ENCODE measurements around the gene ANKS1A.

The ANKS1A gene

DNA sequence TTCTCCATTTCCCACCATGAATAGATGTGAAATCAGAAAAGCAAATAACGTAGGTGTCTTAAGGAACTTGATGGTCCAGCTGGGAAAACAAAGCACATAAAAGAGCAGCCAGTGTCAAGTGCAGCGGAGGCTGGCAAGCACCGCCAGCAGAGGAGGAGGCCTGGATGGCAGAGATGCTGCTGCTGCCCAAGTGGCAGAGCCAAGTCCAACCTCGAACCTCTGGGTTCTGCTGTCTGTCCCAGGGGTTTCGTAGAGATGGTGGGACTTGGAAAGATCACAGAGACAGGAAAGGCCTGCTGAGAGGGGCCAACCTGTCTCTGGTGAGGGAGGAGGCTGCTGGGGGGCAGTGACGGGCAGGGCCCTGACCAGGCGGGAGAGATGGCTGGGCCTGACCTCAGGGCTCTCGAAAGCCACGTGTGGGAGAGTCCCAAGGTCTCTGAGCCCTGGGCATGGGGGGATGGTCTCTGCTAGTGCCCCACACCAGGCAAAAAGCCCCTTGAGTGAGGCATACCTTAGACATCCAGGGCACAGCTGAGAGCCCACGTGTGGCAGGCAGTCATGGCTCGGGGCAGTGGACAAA lies 174.7 kb downstream of the ANKS1A start:
- DNase-seq (ENCODE audit: extremely low read depth in 1 of 2, low read depth in 1 of 2) = no peak

GRCh38 chr6:35064290-35064689 lies 175.2 kb downstream of the ANKS1A start:
- DNase-seq (ENCODE audit: extremely low read depth in 1 of 2, low read depth in 1 of 2) = no peak

DNA sequence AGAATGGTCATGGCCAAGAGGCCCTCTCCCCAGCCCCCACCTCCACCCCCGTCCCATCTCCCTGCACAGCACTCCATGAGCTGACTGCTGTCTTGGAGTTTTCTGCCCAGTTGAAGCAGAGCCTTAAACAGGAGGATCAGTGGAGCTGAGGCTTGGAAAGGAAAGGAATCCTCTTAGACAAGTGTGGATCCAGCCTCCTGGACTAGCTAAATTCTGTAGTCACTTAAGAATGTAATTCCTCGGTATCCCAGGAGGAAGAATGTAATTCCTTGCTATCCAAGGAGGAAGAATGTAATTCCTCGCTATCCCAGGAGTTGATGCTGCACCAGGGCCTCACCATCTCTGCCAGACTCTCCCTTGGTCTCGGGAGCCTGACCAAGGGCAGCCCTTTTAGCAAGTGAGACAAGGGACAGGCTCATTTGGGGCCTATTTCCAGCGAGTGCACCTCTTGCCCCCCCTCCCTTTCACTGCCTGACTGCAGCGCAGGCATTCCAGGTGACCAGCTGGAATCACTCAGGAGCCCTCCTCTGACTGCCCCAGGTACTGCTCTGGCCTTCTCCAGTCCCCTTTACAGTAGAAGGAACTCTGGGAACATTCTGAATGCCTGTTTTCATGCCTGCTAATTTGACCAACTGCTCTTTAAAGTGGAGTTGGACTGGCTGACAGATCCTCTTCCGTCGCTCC lies 175.8 kb downstream of the ANKS1A start:
- no peak for DNase-seq (ENCODE audit: extremely low read depth in 1 of 2, low read depth in 1 of 2)

DNA sequence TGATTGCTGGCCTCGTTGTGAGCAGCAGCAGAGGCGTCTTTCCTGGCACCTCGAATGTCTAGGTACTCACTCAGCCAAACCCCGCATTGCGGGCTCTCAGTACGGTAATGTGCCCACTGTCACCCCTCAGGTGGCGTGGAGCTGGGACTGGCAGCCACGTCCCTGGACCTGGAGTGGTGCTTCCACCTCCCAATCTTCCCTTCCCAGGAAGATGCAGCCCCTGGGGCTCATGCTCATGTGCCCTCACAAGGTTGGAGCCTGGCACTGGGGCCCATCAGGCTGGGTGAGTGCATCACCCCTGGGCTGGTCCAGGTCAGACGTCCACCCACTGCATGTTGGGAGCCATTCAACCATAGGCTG lies 176.4 kb downstream of the ANKS1A start:
- DNase-seq (ENCODE audit: extremely low read depth in 1 of 2, low read depth in 1 of 2) = no peak

DNA sequence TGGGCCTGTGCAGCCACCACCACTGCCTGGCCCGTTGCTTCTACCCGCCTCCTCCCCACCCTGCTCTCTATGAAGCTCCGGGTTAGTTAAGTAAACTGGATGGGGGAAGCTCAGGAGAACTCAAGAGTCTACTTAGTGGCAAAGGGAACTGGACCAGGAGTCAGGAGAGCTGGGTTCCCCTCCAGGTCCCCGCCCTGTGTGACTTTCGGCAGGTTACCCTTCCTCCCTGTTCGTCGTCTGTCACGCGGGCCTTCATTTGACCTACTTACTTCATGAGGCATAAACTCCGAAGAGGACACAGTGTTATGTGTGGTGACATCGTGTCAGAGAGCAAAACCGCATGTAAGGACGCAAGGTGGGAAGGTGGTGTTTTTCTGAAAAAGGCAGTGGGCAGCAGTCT lies 176.8 kb downstream of the ANKS1A start:
- no peak for DNase-seq (ENCODE audit: extremely low read depth in 1 of 2, low read depth in 1 of 2)

- DNase-seq (ENCODE audit: extremely low read depth in 1 of 2, low read depth in 1 of 2) = no peak
Measured at GRCh38 chr6:35067234-35067633, 178.2 kb downstream of the ANKS1A start.

GRCh38 chr6:35068206-35068605 lies 179.2 kb downstream of the ANKS1A start:
- DNase-seq (ENCODE audit: extremely low read depth in 1 of 2, low read depth in 1 of 2) = no peak

DNA sequence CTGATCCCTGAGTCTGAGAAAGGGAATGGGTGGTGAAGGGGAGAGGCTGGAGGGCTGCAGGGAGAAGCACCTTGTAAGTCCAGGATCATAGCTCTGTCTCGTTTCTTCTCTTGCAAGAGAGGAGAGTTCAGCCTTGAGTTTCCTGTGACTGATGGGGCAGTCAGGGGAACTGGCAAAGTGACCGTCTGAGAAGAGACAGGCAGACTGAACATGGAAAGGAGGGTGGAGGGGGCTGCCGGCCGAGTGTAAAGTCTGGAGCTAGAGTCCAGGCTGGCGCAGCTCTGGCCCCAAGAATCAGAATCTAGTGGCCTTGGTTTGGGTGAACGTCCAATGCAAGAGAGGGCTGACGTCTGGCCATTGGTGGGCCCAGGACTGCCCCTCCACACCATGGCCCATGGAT lies 179.6 kb downstream of the ANKS1A start:
- DNase-seq (ENCODE audit: extremely low read depth in 1 of 2, low read depth in 1 of 2) = no peak

DNA sequence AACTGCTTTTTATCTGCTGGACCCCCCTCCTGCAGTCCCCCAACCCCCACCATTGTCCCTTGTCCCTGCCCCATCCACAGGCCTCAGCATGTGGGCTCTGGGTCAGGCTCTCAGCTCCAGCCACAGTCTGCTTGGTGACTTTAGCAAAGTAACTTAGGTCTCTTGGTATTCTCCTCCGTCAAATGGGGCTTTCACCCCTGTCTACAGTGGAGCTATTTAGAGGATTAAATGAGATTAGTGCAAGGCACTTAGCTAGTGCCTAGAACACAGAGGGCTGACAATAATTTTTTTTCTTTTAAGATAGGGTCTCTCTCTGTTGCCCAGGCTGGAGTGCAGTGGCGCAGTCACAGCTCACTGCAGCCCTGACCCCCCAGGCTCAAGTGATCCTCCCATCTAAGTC lies 180.2 kb downstream of the ANKS1A start:
- no peak for DNase-seq (ENCODE audit: extremely low read depth in 1 of 2, low read depth in 1 of 2)

GRCh38 chr6:35070111-35070510 lies 181.1 kb downstream of the ANKS1A start:
- DNase-seq (ENCODE audit: extremely low read depth in 1 of 2, low read depth in 1 of 2) = no peak

DNA sequence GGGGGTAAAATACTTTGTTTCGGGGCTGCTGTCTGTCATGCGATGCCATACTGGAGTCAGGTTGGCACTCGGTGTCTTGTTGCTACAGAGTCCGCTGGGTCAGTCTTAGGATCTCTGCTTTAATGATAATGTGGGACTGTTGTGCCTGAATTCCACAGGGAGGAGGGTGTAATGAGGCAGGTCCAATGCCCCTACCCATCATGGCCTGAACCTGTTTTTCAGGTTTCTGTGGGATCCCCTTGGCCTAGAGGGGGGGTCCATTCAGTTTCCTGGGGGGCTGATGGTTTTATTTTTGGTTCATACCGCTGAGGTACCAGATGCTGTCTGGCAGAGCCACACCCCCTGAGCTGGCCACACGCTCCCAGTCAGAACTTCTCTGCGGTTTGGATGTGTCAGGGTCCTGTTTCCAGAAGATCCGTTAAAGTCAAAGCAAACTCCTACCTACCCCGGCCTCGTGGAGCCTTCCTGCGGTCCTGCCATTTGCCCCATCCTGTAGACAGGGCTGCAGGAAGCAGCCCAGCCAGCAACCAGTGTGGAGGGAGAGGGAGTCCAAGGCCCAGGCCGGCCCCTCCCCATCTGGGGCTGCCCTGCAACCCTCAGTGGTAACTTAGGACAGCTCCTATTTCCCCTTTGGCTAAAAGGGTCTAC lies 182.4 kb downstream of the ANKS1A start:
- no peak for DNase-seq (ENCODE audit: extremely low read depth in 1 of 2, low read depth in 1 of 2)

DNA sequence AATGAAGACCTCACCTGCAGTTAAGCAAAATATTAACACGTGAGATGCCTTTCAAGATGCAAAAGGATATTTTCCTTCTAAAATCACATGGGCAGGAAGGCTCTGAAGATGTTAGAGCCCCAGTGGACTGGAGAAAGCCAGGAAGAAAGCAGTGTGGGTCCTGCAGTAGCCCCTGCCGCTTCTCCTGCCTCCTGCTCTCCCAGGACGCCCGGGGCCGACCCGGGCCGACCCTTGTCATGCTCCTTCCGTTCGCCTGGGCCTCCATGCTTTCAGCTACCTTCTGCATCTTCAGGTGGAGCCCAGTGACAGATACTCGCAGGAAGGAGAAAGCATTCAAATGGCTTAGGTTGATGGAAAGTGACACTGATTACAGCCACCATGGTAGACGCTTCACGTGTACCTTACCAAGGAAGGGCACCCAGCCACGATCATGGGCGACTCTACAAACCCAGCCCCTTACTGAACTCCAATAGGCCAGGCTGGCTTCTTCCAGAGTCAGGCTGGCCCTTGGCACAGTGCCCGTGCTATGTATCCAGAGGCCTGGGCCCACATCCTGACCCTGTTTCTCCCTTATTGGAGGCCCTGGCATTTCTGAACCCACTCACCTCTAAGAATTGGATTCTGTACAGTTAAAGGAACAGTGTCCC lies 183.1 kb downstream of the ANKS1A start:
- DNase-seq (ENCODE audit: extremely low read depth in 1 of 2, low read depth in 1 of 2) = no peak

DNA sequence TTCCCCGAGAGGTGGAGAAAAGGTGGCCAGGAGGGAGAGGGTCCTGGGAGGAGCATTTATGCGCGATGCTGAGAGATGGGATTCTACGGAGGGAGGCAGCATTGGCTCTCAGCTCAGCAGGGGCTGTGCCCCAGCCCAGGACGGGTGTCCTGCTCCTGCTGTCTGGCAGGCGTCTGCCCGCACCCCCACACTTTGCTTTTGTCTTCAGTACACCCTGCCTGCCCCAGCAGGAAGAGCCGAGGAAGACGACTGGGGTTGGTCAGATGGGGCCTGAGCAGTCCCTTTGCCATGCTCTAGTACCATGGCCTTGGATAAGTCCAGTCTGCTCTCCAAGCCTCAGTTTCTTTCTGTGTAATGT lies 183.6 kb downstream of the ANKS1A start:
- no peak for DNase-seq (ENCODE audit: extremely low read depth in 1 of 2, low read depth in 1 of 2)

- DNase-seq (ENCODE audit: extremely low read depth in 1 of 2, low read depth in 1 of 2) = no peak
Measured at GRCh38 chr6:35073211-35073610, 184.2 kb downstream of the ANKS1A start.

DNA sequence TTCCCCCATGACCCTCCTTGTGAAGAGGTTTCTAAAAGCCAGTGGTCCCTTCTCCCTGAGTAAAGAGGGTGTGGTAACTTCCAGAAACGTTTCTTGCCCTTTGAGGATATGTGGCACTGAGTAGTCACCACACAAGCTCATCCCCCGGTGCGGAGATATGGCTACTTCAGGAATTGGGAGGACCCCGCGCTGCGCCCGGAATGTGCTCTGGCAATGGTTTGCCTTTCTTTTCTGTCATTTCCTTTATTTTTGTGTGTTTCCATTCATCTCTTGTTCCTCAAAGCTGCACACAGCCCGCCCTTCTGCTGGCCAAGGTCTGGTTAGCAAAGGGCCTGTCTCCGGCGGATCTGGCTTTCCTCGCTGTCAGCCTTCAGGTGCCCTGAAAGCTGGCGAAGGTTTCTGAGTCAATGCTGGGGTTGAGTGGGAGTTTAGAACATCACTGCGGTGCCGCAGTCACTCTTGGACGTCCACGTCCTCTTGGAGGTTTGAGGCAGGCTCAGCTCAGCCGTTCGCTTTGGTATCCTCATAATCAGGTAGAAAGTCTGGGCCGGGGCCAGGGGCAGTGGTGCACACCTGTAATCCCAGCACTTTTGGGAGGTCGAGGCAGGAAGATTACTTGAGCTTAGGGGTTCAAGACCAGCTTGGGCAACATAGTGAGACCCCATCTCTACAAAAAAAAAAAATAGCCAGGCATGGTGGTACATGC lies 184.9 kb downstream of the ANKS1A start:
- DNase-seq (ENCODE audit: extremely low read depth in 1 of 2, low read depth in 1 of 2) = no peak

GRCh38 chr6:35076997-35077712 lies 188.1 kb downstream of the ANKS1A start:
- DNase-seq (ENCODE audit: extremely low read depth in 1 of 2, low read depth in 1 of 2) = no peak

GRCh38 chr6:35077713-35078105 lies 188.7 kb downstream of the ANKS1A start:
- no peak for DNase-seq (ENCODE audit: extremely low read depth in 1 of 2, low read depth in 1 of 2)

- DNase-seq (ENCODE audit: extremely low read depth in 1 of 2, low read depth in 1 of 2) = no peak
Measured at GRCh38 chr6:35078226-35078850, 189.3 kb downstream of the ANKS1A start.

DNA sequence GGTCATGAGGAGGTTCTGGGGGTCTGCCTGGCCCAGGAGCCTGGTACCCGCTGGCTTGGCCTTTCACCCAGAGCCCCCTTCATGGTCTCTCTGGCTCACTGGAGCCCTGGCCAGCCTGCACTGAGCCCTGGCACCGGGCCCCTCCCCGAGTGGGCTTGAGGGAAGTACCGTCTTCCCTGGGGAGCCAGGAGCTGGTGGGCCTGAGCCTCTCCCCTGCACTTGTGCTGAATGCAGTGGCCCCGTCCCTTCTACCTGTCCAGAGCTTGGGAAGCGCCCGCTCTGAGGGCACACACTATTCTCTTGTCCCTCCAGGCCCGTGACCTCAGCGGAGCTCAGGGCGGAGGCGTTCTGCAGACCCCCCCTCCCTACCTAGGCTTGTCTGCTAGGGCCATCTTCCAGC lies 189.8 kb downstream of the ANKS1A start:
- DNase-seq (ENCODE audit: extremely low read depth in 1 of 2, low read depth in 1 of 2) = no peak

DNA sequence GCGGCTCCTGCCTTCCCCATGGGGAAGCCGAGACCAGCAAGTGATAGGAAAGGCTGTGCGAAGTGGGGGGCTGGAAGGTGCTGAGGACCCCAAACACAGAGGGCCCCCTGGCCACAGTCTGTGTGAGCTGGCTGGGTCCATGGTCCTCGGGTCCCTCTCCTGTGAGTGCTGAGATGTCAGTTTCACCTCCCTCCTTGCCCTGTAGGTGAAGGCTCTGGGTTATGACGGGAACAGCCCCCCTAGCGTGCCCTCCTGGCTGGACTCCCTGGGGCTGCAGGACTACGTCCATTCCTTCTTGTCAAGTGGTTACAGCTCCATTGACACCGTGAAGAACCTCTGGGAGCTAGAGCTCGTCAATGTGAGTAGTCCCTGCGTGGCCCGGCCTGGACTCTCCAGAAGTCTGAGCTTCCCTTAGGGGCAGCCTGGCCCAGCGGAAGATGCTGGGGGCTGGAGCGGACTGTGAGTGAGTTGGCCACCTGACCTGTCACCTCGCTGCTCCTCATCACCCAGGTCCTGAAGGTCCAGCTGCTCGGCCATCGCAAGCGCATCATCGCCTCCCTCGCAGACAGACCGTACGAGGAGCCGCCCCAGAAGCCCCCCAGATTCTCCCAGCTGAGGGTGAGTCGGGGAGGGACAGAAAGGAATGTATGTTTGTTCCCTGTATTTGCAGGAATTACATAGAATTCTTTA lies 190.4 kb downstream of the ANKS1A start:
- DNase-seq (ENCODE audit: extremely low read depth in 1 of 2, low read depth in 1 of 2) = no peak

Data from activated CD8-positive, alpha-beta memory T cell treated with anti-CD3 and anti-CD28 coated beads for 1 hour (primary cell).